ENCODE results near the gene ZMYM3.
"Not testable (repeated sequence)": the region's sequence is repeated elsewhere in the genome, so short reads cannot be mapped to it uniquely, and the experiment has no call there.

Gene ZMYM3

GRCh38 chrX:71254092-71254963 is at the start of gene ZMYM3:
ZMYM3 (minus strand) TSS chrX:71254140; CDS start chrX:71253255, 885 bp downstream.
- peak; percentile 21 for DNase-seq (ENCODE audit: low spot score)

- no peak for DNase-seq (ENCODE audit: low spot score)
Observed at GRCh38 chrX:71302461-71303213, 48.7 kb upstream of the ZMYM3 start.

GRCh38 chrX:71301195-71301924 is 47.4 kb upstream of the ZMYM3 start, which contains the start of gene ITGB1BP2:
ITGB1BP2 (plus strand) TSS chrX:71301750; CDS start chrX:71301807, 57 bp downstream.
- no peak for DNase-seq (ENCODE audit: low spot score)

GRCh38 chrX:71300495-71300894 is 46.6 kb upstream of the ZMYM3 start:
- not testable (repeated sequence) for DNase-seq (ENCODE audit: low spot score)

GRCh38 chrX:71300064-71300463 is 46.1 kb upstream of the ZMYM3 start:
- DNase-seq (ENCODE audit: low spot score), result not testable (repeated sequence)

- no peak for DNase-seq (ENCODE audit: low spot score)
Observed at GRCh38 chrX:71298119-71298518, 44.2 kb upstream of the ZMYM3 start.

- no peak for DNase-seq (ENCODE audit: low spot score)
Observed at GRCh38 chrX:71296806-71297205, 42.9 kb upstream of the ZMYM3 start.

GRCh38 chrX:71292669-71293365 is 38.9 kb upstream of the ZMYM3 start:
- DNase-seq (ENCODE audit: low spot score), result no peak

GRCh38 chrX:71291381-71291780 is 37.4 kb upstream of the ZMYM3 start:
- no peak for DNase-seq (ENCODE audit: low spot score)

- no peak for DNase-seq (ENCODE audit: low spot score)
Observed at GRCh38 chrX:71285929-71286328, 32.0 kb upstream of the ZMYM3 start.

- DNase-seq (ENCODE audit: low spot score), result peak; percentile 98
Observed at GRCh38 chrX:71283403-71284143, 29.6 kb upstream of the ZMYM3 start, which contains the start of gene NONO. NONO (plus strand) TSS chrX:71283635; CDS start chrX:71290638, 7,003 bp downstream.

GRCh38 chrX:71282514-71283402 is 28.8 kb upstream of the ZMYM3 start:
- DNase-seq (ENCODE audit: low spot score), result no peak

GRCh38 chrX:71281300-71281699 is 27.4 kb upstream of the ZMYM3 start:
- not testable (repeated sequence) for DNase-seq (ENCODE audit: low spot score)

- not testable (repeated sequence) for DNase-seq (ENCODE audit: low spot score)
Observed at GRCh38 chrX:71272313-71272712, 18.4 kb upstream of the ZMYM3 start.

GRCh38 chrX:71269801-71270395 is 16.0 kb upstream of the ZMYM3 start:
- no peak for DNase-seq (ENCODE audit: low spot score)

- DNase-seq (ENCODE audit: low spot score), result not testable (repeated sequence)
Observed at GRCh38 chrX:71268624-71269023, 14.7 kb upstream of the ZMYM3 start.

- DNase-seq (ENCODE audit: low spot score), result no peak
Observed at GRCh38 chrX:71256856-71257255, 2.9 kb upstream of the ZMYM3 start.

GRCh38 chrX:71256051-71256450 is 2.1 kb upstream of the ZMYM3 start:
- no peak for DNase-seq (ENCODE audit: low spot score)

Measured in hematopoietic multipotent progenitor cell treated with erythropoietin and hydrocortisone succinate and interleukin-3 and kit ligand, for 17 days (in vitro differentiated cells).